Activated CD4-positive, alpha-beta T cell treated with anti-CD3 and anti-CD28 coated beads, Interleukin-10, Interleukin-2, amounts not matched to agents 100 ng/mL and 50 ng/mL, durations not matched to agents 16 hours and 8 hours (primary cell): Measurements from ENCODE around the gene OR2T10.
"Not testable (repeated sequence)": the region's sequence is repeated elsewhere in the genome, so short reads cannot be mapped to it uniquely, and the experiment has no call there.

Experiments
- DNase-seq: peaks from one replicate; pipeline ENCODE4 v3.0.0-alpha.2; 2020

Gene OR2T10

DNA sequence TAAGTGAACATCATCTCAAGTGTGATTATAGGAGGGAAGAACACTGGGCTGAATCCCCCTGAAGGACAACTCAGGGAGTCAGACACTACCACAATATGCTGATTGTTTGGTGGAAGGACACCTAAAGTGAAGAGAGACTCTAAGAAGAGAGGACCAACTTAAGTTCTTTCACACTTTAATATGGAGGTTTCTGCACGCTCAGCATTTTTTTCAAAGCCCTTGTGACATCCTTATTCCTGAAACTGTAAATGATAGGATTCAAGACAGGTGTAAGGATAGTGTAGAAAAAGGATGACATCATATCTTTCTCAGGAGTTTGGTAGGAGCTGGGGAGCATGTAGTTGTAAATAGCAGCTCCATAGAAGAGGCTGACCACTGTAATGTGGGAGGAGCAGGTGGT, 4.8 kb downstream of the OR2T10 start:
- no peak for DNase-seq

DNA sequence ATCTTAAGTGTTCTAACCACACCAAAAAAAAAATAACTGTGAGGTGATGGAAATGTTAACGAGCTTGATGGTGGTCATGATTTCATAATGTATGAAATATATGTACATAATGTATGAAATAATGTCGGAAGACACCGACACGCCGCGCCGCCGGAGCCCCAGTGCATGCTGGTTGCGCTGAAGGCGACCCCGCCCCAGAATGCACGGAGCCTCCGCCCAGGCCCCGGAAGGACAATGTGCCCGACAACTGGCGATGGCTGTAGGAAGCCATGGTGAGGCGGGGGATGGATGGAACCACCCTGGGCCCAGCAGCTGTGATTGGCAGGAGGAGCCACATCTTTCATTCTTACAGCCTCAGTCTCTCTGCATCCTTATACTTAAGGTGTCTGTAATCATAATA, 7.4 kb downstream of the OR2T10 start:
- no peak for DNase-seq

DNA sequence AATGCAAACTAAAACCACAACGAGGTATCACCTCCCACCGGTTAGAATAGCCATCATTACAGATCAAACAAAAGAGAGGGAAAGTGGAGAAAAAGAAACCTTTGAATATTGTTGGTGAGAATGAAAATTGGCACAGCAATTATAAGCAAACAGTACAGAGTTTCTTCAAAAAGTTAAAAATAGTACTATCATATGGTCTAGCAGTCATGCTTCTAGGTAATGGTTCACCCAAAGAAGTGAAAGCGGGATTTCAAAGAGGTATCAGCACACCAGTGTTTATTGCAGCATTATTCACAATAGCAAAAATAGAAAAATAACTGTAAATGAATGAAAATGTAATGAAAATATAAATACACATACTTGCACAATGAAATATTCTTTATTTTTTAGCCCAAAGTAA, 8.2 kb downstream of the OR2T10 start:
- no peak for DNase-seq

DNA sequence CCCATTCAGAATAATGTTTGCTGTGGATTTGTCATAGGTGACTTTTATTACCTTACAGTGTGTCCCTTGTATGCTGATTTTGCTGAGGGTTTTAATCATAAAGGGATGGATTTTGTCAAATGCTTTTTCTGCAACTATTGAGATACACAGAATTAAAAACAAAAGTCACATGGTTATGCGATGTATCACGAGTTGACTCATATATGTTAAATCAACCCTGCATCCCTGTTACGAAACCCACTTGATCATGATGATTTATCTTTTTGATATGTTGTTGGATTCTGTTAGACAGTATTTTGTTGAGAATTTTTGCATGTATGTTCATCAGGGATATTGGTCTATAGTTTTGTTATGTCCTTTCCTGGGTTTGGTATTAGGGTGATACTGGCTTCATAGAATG, 12.2 kb downstream of the OR2T10 start:
- no peak for DNase-seq

DNA sequence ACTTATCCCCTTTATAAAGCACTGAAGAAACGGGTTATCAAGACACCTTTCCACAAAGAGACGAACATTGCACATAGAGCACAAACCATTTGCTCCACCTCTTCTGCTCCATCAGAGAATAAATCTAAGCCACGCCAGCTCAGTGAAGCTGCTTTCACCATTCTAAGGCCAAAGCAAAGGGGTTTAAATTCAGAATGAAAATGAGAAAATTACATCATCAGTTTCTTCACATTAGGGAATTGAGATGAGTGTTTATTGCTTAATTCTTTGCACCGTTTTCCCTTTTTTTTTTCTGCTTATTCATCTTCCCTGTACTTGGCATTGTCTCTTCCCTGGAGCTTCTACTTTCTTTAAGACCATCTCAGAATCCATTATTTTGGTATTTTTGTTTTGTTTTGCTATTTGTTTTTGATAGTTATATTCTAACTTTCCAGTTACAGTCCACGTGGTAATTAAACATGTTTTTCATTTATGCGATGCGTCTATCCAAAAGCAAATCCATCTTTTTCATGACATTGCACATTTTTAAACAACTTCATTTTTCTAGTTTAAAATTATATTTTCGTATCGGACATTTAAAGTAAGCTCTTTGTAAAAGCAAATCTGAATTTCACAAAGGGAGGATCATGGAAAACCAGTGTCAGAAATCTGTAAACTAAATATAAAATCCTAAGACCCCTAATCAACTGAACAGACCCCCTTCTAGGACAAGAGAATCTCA, 21.1 kb downstream of the OR2T10 start:
- DNase-seq = peak; percentile 22

DNA sequence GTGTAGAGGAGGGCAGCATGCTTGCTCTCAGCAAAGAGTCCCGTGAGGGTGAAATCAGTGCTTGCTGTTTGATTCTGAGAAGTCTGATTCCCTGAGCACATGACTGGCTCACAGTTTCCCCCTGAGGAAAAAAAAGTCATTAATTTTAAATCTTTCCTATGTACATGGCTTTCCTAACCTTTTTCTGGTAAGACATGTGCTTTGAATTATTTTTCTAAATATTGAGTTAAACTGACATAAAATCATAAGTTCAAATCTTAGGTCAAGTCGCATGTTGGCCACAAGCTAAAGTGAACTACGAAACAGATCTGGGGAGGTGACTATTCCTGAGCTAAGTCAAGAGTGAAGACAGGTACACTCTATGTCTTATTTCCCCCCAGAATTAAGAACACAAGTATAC, 22.8 kb downstream of the OR2T10 start, which contains the start of gene OR2T34:
Gene OR2T34 (minus strand): TSS at position 101 of the 400 bp plus-strand sequence. CDS start 0 bp downstream, at position 101.
- DNase-seq = not testable (repeated sequence)

DNA sequence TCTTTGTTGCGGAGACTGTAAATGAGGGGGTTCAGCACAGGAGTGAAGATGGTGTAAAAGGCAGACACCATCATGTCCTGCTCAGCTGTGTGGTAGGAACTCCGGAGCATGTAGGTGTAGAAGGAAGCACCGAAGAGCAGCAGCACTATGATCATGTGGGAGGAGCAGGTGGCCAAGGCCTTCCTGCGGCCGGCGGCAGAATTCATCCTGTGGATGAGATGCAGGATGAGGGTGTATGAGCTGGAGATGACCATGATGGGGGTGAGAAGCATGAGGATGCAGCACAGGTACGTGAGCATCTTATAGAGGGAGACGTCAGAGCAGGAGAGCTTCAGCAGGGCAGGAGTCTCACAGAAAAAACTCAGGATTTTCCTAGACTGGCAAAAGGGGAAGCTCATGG, 23.6 kb downstream of the OR2T10 start:
- not testable (repeated sequence) for DNase-seq

DNA sequence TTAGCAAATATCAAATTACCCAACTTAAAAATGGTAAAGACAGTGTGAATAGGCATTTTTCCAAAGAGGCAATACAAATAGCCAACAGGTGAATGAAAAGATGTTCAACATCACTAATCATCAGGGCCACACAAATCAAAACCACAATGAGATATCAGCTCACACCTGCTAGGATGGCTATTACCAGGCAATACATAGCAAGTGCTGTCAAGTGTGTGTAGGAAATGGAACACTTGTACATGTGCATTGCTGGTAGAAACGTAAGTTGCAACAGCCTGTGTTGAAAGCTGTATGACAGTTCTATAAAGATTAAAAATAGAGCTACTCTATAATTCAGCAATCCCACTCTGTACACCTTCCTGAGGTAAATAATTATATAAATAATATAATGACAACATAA, 25.5 kb downstream of the OR2T10 start:
- DNase-seq = not testable (repeated sequence)

DNA sequence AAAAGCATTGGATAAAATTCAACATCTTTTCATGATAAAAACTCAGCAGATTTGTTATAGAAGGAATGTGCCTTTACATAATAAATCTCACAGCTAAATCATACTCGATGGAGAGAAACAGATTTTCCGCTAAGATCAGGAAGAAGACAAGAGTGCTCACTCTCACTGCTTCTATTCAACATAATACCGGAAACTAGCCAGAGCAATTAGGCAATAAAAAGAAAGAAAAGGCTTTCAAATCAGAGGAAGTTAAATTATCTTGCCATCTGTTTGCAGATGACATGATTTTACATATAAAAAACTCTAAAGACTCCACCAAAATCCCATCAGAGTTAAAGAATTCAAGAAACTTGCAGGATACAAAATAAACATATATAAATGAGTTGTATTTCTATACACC, 26.7 kb downstream of the OR2T10 start:
- not testable (repeated sequence) for DNase-seq

DNA sequence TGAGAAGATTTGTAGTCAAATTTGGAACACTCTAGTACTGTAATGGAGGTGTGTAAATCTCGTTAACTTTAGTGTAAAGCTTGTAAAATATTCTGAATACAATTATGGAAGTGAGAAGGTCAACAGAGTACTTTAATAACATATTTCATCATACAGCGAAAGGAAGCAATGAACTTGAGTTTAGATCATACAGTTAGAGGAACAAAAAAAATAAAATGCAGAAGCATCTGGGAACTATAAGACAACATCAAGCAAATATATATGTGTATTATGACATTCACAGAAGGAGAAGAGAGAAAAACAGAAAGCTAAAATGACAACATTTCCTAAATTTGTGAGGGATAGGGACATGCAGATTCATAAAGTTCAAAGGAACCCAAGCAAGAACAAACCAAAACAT, 28.5 kb downstream of the OR2T10 start:
- not testable (repeated sequence) for DNase-seq

DNA sequence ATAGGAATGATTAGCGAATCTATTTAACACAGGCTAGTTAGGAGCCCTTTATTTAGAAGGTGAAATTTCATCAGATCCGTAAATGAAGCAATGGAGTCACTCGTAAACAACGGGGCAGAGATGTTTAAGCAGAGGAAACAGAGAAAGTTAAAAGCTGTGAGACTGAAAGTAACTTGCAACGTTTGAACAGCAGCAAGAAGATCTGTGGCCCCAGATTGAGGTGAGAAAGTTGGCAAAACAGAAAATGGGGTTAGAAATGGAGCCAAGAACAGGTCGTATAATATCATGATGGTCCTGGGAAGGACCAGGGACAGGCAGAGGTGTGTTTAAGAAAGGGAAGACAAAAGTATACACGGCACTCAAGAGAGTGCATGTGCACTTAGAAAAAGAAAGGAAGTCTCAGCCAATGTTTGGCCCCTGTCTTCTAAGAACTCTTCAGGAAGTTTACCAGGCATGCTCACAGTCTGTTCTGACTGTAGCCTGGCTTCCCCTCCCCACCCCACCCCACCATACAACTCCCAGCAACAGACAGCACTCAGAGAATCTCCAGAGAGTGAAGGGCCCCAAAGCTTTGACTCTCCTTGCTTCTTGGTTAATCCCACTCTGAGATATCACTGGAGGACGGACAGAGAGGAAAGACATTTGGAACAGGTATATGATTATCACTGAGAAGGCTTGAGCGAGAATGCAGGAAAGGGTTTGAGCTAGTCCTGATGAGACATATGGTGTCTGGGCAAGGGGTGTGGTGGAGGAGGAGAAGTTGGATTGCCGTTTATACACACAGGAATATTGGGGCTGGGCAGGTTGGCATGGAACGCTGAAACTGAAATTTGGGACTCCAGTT, 31.7 kb downstream of the OR2T10 start:
- DNase-seq = peak; percentile 16

DNA sequence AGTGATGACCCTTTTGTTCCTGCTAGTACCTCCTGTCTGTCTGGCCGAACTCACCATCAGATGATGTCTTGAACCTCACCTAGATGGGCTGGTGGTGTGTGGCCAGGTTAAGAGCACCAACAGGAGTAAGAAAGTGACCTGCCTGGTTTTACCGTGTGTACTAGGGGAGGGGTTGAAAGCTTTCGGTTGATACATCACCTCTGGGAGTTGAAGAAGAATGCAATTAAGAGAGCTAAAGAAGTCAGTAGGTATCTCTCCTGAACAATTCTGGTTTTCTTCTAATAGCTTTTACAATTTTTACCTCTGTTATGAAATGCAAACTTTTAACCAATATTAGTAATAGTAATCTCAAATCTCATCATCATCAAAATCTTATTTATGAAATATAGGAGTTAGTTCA, 34.8 kb downstream of the OR2T10 start, which contains the start of gene OR2T29:
Gene OR2T29 (minus strand): TSS at position 101 of the 400 bp plus-strand sequence. CDS start 3,281 bp downstream, outside the sequence.
- not testable (repeated sequence) for DNase-seq

DNA sequence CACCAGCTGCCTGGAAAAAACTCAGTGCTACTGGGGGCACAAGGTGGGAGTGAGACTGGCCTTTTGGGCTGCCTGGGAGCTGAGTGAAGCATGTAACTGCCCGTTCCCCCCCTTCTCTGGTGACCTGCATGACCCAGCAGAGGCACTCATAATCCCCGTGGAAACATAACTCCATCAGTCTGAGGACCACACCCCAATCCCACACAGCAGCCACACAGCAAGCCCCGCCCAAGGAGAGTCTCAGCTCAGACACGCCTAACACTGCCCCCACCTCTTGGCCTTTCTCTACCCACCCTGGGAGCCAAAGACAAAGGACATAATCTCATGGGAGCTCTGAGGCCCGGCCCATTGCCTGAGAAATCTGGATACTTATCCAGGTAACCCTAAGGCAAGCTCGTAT, 46.5 kb downstream of the OR2T10 start:
- not testable (repeated sequence) for DNase-seq

DNA sequence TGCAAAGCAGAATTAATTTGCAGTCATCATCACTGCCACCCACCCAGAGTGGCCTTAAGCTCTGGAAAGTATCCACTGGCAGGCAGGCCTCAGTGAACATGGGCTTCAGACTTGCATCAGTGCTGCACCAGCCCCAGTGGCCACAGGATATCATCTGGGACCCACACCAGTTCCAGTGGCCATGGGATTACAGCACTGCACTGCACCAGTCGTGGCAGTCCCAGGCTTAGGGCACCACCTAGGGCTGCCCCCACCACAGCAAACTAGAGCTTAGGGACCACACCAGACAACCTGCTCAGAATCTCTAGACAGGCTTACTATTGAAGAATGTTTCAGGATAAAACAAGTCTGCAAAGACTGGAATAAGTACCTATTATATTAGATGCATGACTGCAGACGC, 50.1 kb downstream of the OR2T10 start:
- DNase-seq = not testable (repeated sequence)
